Thyroid gland (tissue), 4 donors: ENCODE measurements around the gene SMIM24. TPM values are rescaled to one million over a fixed set of nuclear protein-coding genes. Genes with fewer than 3 reads are reported as not detected.

ENCODE experiments used
- DNase-seq, 2 donors: peaks; one replicate each; pipeline ENCODE4 v3.0.0-alpha.2; 2019
- H3K27ac ChIP-seq, 3 donors: fragments of 200-600 bp; sonication (generic); 1 replicate in 2 of 3; 2 replicates in 1 of 3; pipeline ENCODE4 v1.5.1; 2016 to 2019; ENCODE audit warnings: mild to moderate bottlenecking in 1 of 3, moderate library complexity in 1 of 3
- H3K27me3 ChIP-seq: fragments of 200-600 bp; sonication (generic); one replicate; pipeline ENCODE4 v1.5.1; 2019
- H3K36me3 ChIP-seq, 2 donors: fragments of 200-600 bp; sonication (generic); one replicate each; pipeline ENCODE4 v1.5.1; 2016 to 2019
- H3K4me1 ChIP-seq, 2 donors: fragments of 200-600 bp; sonication (generic); one replicate each; pipeline ENCODE4 v1.5.1; 2017 to 2019
- H3K4me3 ChIP-seq, 3 donors: fragments of 200-600 bp; sonication (generic); replicated peaks in 1 of 3; 1 replicate in 2 of 3; 2 replicates in 1 of 3; pipeline ENCODE4 v1.5.1; 2016; ENCODE audit warnings: mild to moderate bottlenecking in 1 of 3
- H3K9me3 ChIP-seq: fragments of 200-600 bp; sonication (generic); one replicate; pipeline ENCODE4 v1.5.1; 2017
- POLR2A ChIP-seq, 2 donors: fragments of 450-650 bp; IDR thresholded peaks; one replicate each; pipeline ENCODE4 v1.6.1; 2017; ENCODE audit warnings: antibody characterized with exemption in 2 of 2, mild to moderate bottlenecking in 2 of 2, moderate library complexity in 1 of 2
- WGBS, 2 donors: methylation state at CpG; one replicate each; pipeline ENCODE4 v1.1.5; 2017; 5-methylcytosine and 5-hydroxymethylcytosine counted together
- intact Hi-C: fragments of 100-400 bp; cut with DNase I; formaldehyde crosslinking; loops from one replicate; pipeline ENCODE4 v1.15.1; 2023
- total RNA-seq, 4 donors: library from RNA; depleted of rRNA; stranded (reverse); fragments of >200 nt; gene quantifications; one replicate each; pipeline ENCODE4 v1.2.3, GENCODE V29; 2016
- TF ChIP-seq, protein P1 (sequence below), 6 experiments: fragments of 200-600 bp in 3 of 6; fragments of 450-650 bp in 3 of 6; sonication (generic) in 3 of 6; IDR thresholded peaks; one replicate each; pipeline ENCODE4 v1.5.1; 2016 to 2019; ENCODE audit warnings: antibody characterized with exemption in 6 of 6, mild to moderate bottlenecking in 2 of 6, inconsistent platforms in 1 of 6, moderate library complexity in 1 of 6

Gene SMIM24
- total RNA-seq, 4 donors from 2014 or later, result not detected

DNA sequence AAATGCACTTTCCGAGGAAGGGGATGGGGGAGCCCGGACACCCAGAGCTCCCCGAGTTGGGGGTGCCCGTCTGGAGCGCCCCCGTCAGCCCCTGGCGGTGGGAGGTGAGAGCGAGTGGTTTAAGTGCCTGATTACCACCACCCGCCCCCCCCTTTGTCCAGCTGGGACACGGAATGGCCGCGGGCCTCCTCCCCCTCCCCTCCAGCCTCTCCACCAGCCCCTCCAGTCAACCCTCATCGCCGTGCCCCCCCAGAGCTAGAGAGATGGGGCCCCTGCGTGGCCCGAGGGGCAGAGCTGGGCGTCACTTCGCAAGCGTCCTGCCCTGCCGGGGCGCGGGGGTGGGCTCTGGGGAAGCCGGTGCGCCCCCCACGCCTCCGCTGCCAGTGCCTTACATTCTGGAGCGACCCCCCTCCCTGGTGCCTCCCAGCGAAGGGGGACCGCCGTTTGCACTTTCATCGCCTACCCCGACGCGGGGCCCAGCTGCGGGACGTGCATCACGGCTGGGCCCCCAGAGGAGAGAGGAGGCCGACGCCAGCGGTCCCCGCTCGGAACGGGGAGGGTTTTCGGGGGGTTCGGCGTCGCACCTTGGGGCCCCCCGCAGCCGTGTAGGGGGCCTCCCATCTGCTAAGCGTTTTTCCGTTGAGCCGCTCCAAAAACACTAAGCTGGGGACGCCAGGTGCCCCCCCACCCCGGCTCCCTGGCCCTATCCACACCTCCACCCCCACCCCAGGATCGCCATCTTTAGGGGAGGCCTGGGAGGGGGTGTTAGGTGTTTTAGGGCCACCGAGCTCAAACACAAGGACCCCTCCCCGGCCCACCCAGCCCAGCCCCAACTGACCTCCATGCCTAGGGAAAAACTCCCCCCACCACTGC lies 16.4 kb downstream of the SMIM24 start:
- Histone ChIP-seq H3K9me3 (no peaks in the 10 kb centered on the region), H3K4me3 (no peak overlapping the region), H3K27ac (no peak overlapping the region), H3K27me3 (no peaks in the 10 kb centered on the region), H3K36me3 (peaks cover 15 to 17% of the 10 kb centered on the region in 2 donors), H3K4me1 (peaks cover 15 to 18% of the 10 kb centered on the region in 2 donors)
- intact Hi-C loops, result no loop called here
- 84 to 86% methylated on average over 9 to 19 of the region's 57 CpGs for WGBS, 2 donors
- TF ChIP-seq, protein P1, sequence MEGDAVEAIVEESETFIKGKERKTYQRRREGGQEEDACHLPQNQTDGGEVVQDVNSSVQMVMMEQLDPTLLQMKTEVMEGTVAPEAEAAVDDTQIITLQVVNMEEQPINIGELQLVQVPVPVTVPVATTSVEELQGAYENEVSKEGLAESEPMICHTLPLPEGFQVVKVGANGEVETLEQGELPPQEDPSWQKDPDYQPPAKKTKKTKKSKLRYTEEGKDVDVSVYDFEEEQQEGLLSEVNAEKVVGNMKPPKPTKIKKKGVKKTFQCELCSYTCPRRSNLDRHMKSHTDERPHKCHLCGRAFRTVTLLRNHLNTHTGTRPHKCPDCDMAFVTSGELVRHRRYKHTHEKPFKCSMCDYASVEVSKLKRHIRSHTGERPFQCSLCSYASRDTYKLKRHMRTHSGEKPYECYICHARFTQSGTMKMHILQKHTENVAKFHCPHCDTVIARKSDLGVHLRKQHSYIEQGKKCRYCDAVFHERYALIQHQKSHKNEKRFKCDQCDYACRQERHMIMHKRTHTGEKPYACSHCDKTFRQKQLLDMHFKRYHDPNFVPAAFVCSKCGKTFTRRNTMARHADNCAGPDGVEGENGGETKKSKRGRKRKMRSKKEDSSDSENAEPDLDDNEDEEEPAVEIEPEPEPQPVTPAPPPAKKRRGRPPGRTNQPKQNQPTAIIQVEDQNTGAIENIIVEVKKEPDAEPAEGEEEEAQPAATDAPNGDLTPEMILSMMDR (IDR thresholded peaks at IDR 0.05), result no peak
- TF ChIP-seq POLR2A (IDR thresholded peaks at IDR 0.05), result no peak
- no peak for DNase-seq

DNA sequence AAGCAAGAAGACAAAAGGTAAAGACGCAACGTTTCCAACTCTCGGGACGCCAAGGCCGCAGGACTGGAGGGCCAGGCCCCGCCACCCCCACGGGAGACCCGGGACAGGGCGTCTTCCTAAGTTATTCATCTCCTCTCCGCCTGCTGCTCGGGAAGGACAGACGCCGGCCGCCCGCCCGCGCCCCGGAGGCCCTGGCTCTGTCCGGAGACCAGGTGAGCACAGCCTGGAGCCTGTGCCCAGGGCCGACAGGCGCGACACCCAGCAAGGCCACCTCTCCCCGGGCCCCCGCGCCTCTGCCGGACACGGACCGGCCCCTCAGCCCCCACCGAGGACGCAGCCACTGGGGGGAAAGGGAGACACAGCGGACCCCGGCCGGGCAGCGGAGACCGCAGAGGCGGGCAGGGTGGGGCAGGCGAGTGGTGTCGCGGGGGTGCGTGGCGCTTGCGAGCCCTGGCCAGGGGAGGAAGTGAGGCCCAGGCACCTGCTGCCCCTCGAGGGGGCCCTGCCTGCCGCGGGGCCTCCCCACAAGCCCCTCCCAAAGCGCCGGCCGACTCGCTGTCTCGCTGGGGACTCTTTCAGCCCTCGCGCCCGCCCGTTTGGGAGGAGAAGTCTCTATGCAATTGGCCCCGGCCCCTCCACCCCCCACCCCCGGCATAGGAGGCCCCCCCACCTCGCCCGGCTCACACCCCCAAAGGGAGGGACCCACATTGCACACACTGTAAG lies 17.2 kb downstream of the SMIM24 start:
- H3K4me3 ChIP-seq, result no peak overlapping the region
- 83 to 90% methylated on average over 27 to 41 of the region's 58 CpGs for WGBS, 2 donors

DNA sequence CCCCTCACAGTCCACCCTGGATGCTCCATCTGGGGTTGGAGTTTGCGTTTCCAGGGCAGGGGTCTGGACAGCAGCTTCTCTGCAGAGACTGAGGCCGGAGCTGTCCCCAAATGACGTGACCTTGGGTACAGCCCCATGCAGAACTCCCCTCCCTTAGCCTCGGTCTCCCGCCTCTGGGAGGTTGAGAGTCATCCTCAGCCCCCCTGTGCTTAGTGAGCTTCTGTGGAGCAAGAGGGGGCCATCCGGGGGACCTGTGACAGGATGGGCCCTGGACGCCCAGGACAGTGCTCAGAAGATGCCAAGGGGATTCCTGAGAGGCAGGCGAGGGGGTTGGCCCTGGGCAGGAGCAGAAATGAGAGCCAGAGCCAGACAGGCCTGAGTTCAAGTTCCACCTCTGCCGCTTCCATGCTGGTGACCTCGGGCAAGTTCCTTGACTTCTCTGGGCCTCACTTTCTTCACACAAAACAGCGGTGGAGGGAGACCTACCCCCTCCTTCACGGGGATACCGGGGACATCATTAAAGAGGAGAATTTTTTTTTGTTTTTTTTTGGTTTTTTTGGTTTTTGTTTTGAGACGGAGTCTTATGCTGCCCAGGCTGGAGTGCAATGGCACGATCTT lies 20.3 kb downstream of the SMIM24 start:
- DNase-seq, result no peak
- TF ChIP-seq, protein P1 (IDR thresholded peaks at IDR 0.05), result no peak
- no peaks in the 10 kb centered on the region for H3K9me3 ChIP-seq
- H3K4me1 ChIP-seq, result peaks cover 28 to 35% of the 10 kb centered on the region in 2 donors
- WGBS, 2 donors, result 76 to 89% methylated on average over 11 to 15 of the region's 15 CpGs
- peak overlapping the region in 2 of 3 donors; percentile 27 to 89 for H3K27ac ChIP-seq
- peaks cover 29 to 37% of the 10 kb centered on the region in 2 donors for H3K36me3 ChIP-seq
- no peaks in the 10 kb centered on the region for H3K27me3 ChIP-seq
- intact Hi-C loops, result no loop called here
- no peak overlapping the region for H3K4me3 ChIP-seq

More for the DNA sequence above, 17.2 kb downstream of the SMIM24 start:
- peaks cover 22 to 23% of the 10 kb centered on the region in 2 donors for H3K4me1 ChIP-seq
- no peak overlapping the region for H3K27ac ChIP-seq
- H3K9me3 ChIP-seq, result no peaks in the 10 kb centered on the region
- intact Hi-C loops, result no loop called here
- DNase-seq, result no peak
- TF ChIP-seq, protein P1 (IDR thresholded peaks at IDR 0.05), result no peak
- TF ChIP-seq POLR2A (IDR thresholded peaks at IDR 0.05), result no peak
- H3K36me3 ChIP-seq, result peaks cover 15 to 17% of the 10 kb centered on the region in 2 donors
- H3K27me3 ChIP-seq, result no peaks in the 10 kb centered on the region

DNA sequence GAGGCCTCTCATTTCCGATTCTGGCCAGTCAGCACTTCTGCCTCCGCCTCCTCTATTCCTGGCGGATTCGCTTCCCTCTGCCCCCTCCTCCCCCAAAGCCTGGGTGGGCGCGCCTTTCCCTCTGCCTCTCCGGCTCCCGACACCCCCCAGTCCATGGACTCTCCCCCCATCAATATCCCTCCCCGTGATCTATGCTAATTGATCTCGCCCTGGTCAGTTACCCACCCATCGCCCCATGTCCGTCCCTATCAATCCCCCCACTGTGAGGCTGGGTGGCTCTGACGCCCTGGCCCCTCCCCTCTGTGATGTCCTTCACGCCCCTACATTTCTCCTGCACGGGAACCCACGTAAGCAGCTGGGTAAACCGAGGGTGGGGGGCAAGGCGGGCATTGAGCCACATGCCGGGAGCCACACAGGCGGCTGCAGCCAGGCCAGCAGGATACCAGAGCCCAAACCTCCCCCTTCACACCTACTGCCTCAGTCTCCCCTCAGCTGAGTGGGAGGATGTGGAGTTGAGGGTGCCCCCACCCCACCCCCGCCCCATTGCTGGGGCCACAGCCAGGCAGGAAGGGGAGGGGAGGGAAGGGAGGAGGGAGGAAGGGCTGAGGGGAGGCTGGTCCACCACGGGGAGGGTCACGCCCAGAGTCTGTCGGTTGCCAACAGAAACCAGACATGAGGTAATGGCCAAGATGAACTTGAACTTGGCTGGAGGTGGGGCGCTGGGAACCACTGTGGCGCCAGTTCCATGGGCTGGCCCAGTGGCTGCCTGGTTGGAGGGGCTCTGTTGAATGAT lies 21.0 kb downstream of the SMIM24 start:
- intact Hi-C loops, result no loop called here
- Histone ChIP-seq H3K4me3 (no peak overlapping the region), H3K9me3 (no peaks in the 10 kb centered on the region), H3K36me3 (peaks cover 37 to 45% of the 10 kb centered on the region in 2 donors), H3K27ac (peak overlapping the region; percentile 21 to 89 (median 77)), H3K4me1 (peaks cover 28 to 35% of the 10 kb centered on the region in 2 donors), H3K27me3 (no peaks in the 10 kb centered on the region)
- peak; percentile 78 to 80 for DNase-seq
- WGBS, 2 donors, result 47 to 58% methylated on average over 22 to 24 of the region's 26 CpGs
- no peak for TF ChIP-seq POLR2A (IDR thresholded peaks at IDR 0.05)
- TF ChIP-seq, protein P1 (IDR thresholded peaks at IDR 0.05), result no peak
